Chondrocyte (in vitro differentiated cells): ENCODE results near the gene ANO2. TPM values are rescaled to one million over a fixed set of nuclear protein-coding genes. Genes with fewer than 3 reads are reported as not detected.

Experiments
- DNase-seq: peaks from one replicate; pipeline ENCODE4 v3.0.0; 2021; ENCODE audit warnings: mixed read lengths, low spot score
- H3K27ac Mint-ChIP-seq: one replicate; pipeline ENCODE4 v1.8.0; 2021; ENCODE audit warnings: mild to moderate bottlenecking, moderate library complexity, mixed read lengths; ENCODE audit not compliant: unreplicated experiment
- H3K27me3 Mint-ChIP-seq: 2 replicates; pipeline ENCODE4 v1.8.0; 2021; ENCODE audit warnings: low read depth, mixed read lengths
- H3K36me3 Mint-ChIP-seq: 2 replicates; pipeline ENCODE4 v1.8.0; 2021; ENCODE audit warnings: low read depth, mixed read lengths
- H3K4me1 Mint-ChIP-seq: 2 replicates; pipeline ENCODE4 v1.8.0; 2021; ENCODE audit warnings: low read depth, mild to moderate bottlenecking, mixed read lengths
- H3K4me3 Mint-ChIP-seq: one replicate; pipeline ENCODE4 v1.8.0; 2021; ENCODE audit warnings: mild to moderate bottlenecking, moderate library complexity, mixed read lengths; ENCODE audit not compliant: unreplicated experiment
- H3K9me3 Mint-ChIP-seq: 2 replicates; pipeline ENCODE4 v1.8.0; 2021; ENCODE audit warnings: low read depth, mixed read lengths
- total RNA-seq: library from RNA; stranded (reverse); gene quantifications from 3 replicates; pipeline ENCODE4 v1.2.1, GENCODE V29; 2021
- TF ChIP-seq, protein P1 (sequence below): fragments of 200-600 bp; sonication (generic); IDR thresholded peaks from 2 replicates; pipeline ENCODE4 v1.5.0; 2021; ENCODE audit warnings: antibody characterized with exemption, mild to moderate bottlenecking, moderate library complexity

The ANO2 gene
- total RNA-seq, 1 donor from 2014 or later: 0.47 TPM

DNA sequence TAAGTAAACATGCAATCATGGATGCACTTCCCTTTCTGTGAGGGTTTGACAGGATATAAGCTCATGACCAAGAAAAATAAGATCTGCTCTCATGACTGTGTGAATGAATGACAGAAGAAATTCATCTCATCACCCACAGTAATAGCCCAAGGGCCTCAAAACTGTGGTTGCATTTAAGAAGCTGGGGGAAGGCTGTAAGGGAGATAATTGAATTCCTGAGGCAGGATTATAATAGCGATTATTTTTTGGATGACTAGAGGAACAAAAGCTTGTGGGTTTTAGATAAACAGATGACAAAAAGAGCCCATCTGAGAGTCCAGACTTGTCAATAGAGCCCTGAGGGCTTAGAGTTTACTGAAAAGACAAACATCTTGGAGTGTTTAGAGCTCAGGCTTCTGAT lies 352.0 kb downstream of the ANO2 start:
- Mint-ChIP-seq H3K4me3 (no peak overlapping the region), H3K27ac (no peak overlapping the region), H3K4me1 (no peaks in the 10 kb centered on the region), H3K27me3 (peaks cover 1% of the 10 kb centered on the region), H3K36me3 (no peaks in the 10 kb centered on the region), H3K9me3 (no peaks in the 10 kb centered on the region)
- no peak for DNase-seq
- TF ChIP-seq, protein P1, sequence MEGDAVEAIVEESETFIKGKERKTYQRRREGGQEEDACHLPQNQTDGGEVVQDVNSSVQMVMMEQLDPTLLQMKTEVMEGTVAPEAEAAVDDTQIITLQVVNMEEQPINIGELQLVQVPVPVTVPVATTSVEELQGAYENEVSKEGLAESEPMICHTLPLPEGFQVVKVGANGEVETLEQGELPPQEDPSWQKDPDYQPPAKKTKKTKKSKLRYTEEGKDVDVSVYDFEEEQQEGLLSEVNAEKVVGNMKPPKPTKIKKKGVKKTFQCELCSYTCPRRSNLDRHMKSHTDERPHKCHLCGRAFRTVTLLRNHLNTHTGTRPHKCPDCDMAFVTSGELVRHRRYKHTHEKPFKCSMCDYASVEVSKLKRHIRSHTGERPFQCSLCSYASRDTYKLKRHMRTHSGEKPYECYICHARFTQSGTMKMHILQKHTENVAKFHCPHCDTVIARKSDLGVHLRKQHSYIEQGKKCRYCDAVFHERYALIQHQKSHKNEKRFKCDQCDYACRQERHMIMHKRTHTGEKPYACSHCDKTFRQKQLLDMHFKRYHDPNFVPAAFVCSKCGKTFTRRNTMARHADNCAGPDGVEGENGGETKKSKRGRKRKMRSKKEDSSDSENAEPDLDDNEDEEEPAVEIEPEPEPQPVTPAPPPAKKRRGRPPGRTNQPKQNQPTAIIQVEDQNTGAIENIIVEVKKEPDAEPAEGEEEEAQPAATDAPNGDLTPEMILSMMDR: no peak

DNA sequence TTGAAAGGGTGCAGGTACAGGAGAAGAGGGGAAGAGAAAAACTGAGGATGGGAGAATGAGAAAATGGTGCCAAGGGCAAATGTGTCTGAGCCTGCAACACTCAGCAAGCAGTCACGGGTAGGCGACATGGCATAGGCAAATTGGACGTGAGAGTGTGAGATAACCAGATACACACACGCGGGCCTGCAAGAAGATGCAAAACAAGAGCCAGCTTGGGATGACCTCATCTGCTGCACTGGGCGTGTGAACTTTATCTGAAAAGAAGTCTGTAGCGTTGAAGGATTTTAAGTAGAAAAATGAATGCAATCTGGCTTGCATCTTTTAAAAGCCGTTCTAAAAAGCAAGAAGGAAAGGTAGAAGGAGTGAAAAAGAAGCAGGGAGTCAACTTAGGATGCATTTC lies 352.7 kb downstream of the ANO2 start:
- no peak for DNase-seq
- H3K4me1 Mint-ChIP-seq: no peaks in the 10 kb centered on the region
- H3K4me3 Mint-ChIP-seq: no peak overlapping the region
- no peaks in the 10 kb centered on the region for H3K9me3 Mint-ChIP-seq
- no peak overlapping the region for H3K27ac Mint-ChIP-seq
- no peaks in the 10 kb centered on the region for H3K36me3 Mint-ChIP-seq
- H3K27me3 Mint-ChIP-seq: peaks cover 1% of the 10 kb centered on the region
- TF ChIP-seq, protein P1: no peak

DNA sequence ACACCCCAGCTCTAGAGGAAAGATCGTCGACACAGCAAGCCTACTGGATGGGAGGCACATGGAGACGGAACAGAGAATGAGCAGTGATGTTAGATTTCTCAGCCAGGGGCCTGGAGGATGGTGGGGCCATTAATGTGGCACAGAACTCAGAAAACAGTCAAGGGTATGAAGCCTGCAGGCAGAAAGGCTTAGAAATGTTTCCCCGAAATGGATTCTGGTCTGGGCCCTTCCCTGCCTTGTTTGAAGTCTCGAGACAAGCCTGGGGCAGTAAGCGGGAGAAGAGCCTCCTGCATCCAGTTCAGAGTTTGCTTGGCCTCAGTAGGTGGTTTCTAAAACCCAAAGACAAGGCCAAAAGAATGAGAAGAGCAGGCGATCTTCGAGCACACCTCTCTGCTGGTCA lies 354.7 kb downstream of the ANO2 start:
- Mint-ChIP-seq H3K9me3 (no peaks in the 10 kb centered on the region), H3K27ac (no peak overlapping the region), H3K4me3 (no peak overlapping the region), H3K4me1 (peaks cover 15% of the 10 kb centered on the region), H3K27me3 (peaks cover 1% of the 10 kb centered on the region), H3K36me3 (no peaks in the 10 kb centered on the region)
- TF ChIP-seq, protein P1: no peak
- DNase-seq: no peak

DNA sequence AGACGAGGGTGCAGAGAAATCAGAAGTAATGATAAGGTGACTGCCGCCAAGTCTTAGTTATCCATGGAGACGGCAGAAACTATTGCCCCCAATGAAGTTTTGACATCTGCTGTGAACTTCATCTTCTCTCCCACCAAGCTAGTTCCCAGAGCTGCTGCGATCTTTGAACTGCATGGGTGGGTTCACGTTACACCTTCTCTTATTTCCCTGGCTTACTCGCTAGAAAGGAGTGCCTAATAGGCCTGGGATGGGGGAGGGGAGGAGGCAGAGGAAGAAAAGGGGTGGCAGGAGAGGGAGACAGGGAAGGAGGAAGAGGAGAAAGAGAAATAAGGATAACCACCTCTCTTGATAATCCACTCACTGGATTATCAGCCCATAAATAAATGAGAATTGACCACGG lies 356.0 kb downstream of the ANO2 start:
- Mint-ChIP-seq H3K9me3 (no peaks in the 10 kb centered on the region), H3K27ac (no peak overlapping the region), H3K27me3 (peaks cover 1% of the 10 kb centered on the region), H3K36me3 (no peaks in the 10 kb centered on the region), H3K4me3 (no peak overlapping the region), H3K4me1 (peaks cover 22% of the 10 kb centered on the region)
- DNase-seq: no peak
- TF ChIP-seq, protein P1: no peak

DNA sequence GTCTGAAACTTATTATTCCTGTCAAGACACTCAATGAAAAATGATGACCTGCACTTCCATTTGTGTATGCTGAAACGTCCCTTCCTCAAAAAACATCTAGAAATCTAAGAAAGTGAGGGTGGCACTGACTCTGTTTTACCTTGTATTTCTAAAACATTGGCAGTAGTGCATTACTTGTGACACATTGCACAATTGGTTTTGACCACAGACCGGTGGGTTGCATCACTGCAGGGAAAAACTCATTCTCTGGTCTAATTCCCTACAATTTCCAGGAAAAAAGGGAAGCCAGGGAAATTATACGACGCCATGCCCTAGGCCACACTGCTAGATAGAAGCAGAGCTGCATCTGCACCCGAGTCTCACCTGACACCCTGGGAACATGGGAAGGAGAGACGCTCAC lies 356.5 kb downstream of the ANO2 start:
- DNase-seq: no peak
- no peaks in the 10 kb centered on the region for H3K9me3 Mint-ChIP-seq
- peaks cover 22% of the 10 kb centered on the region for H3K4me1 Mint-ChIP-seq
- no peak overlapping the region for H3K27ac Mint-ChIP-seq
- H3K27me3 Mint-ChIP-seq: peaks cover 1% of the 10 kb centered on the region
- no peaks in the 10 kb centered on the region for H3K36me3 Mint-ChIP-seq
- H3K4me3 Mint-ChIP-seq: no peak overlapping the region
- TF ChIP-seq, protein P1: no peak
